Ascending aorta (tissue), 2 donors: Measurements from ENCODE around the gene TNFSF15. TPM values are rescaled to one million over a fixed set of nuclear protein-coding genes. Genes with fewer than 3 reads are reported as not detected.

ENCODE experiments used
- DNase-seq, 2 donors: peaks; one replicate each; pipeline ENCODE4 v3.0.0-alpha.2; 2019; ENCODE audit warnings: low spot score in 2 of 2
- H3K27ac ChIP-seq, 2 donors: fragments of 200-600 bp; sonication (generic); one replicate each; pipeline ENCODE4 v1.5.1; 2016 to 2017; ENCODE audit warnings: mild to moderate bottlenecking in 1 of 2
- H3K27me3 ChIP-seq: fragments of 200-600 bp; sonication (generic); one replicate; pipeline ENCODE4 v1.5.1; 2017
- H3K36me3 ChIP-seq, 2 donors: fragments of 200-600 bp; sonication (generic); one replicate each; pipeline ENCODE4 v1.5.1; 2016
- H3K4me1 ChIP-seq, 2 donors: fragments of 200-600 bp; sonication (generic); one replicate each; pipeline ENCODE4 v1.5.1; 2016 to 2017; ENCODE audit warnings: mild to moderate bottlenecking in 1 of 2
- H3K4me3 ChIP-seq, 2 donors: fragments of 200-600 bp; sonication (generic); one replicate each; pipeline ENCODE4 v1.5.1; 2016 to 2017; ENCODE audit warnings: mild to moderate bottlenecking in 1 of 2
- H3K9me3 ChIP-seq, 2 donors: fragments of 200-600 bp; sonication (generic); one replicate each; pipeline ENCODE4 v1.5.1; 2016
- CTCF ChIP-seq, 3 experiments: fragments of 200-600 bp in 2 of 3; fragments of 450-650 bp in 1 of 3; sonication (generic) in 2 of 3; IDR thresholded peaks; one replicate each; pipeline ENCODE4 v1.5.1; 2016 to 2019; ENCODE audit warnings: antibody characterized with exemption in 3 of 3, mild to moderate bottlenecking in 1 of 3, moderate library complexity in 1 of 3
- intact Hi-C: fragments of 100-400 bp; cut with DNase I; formaldehyde crosslinking; loops from one replicate; pipeline ENCODE4 v1.15.1; 2023
- total RNA-seq: library from RNA; depleted of rRNA; stranded (reverse); fragments of >200 nt; gene quantifications from one replicate; pipeline ENCODE4 v1.1.0, GENCODE V29; 2016

The TNFSF15 gene
- total RNA-seq, 1 donor from 2014 or later, result under 0.01 TPM

- no peak overlapping the region for H3K27ac ChIP-seq
- H3K9me3 ChIP-seq, result no peaks in the 10 kb centered on the region
- no peak for DNase-seq
- no peak for TF ChIP-seq CTCF (IDR thresholded peaks at IDR 0.05)
- intact Hi-C loops, result no loop called here
- no peak overlapping the region for H3K4me3 ChIP-seq
- H3K36me3 ChIP-seq, result no peaks in the 10 kb centered on the region
- no peaks in the 10 kb centered on the region for H3K27me3 ChIP-seq
- H3K4me1 ChIP-seq, result no peaks in the 10 kb centered on the region
Observed at GRCh38 chr9:114813717-114814418, 8.0 kb upstream of the TNFSF15 start.

- intact Hi-C loops, result no loop called here
- no peaks in the 10 kb centered on the region for H3K27me3 ChIP-seq
- no peak for DNase-seq
- no peaks in the 10 kb centered on the region for H3K36me3 ChIP-seq
- no peak for TF ChIP-seq CTCF (IDR thresholded peaks at IDR 0.05)
- H3K4me1 ChIP-seq, result no peaks in the 10 kb centered on the region
- no peak overlapping the region for H3K27ac ChIP-seq
- no peak overlapping the region for H3K4me3 ChIP-seq
- no peaks in the 10 kb centered on the region for H3K9me3 ChIP-seq
Observed at GRCh38 chr9:114811966-114812636, 6.3 kb upstream of the TNFSF15 start.

GRCh38 chr9:114811301-114811700, 5.5 kb upstream of the TNFSF15 start:
- H3K4me3 ChIP-seq, result no peak overlapping the region
- no peak for TF ChIP-seq CTCF (IDR thresholded peaks at IDR 0.05)
- DNase-seq, result no peak
- no peaks in the 10 kb centered on the region for H3K27me3 ChIP-seq
- intact Hi-C loops, result no loop called here
- H3K36me3 ChIP-seq, result no peaks in the 10 kb centered on the region
- no peaks in the 10 kb centered on the region for H3K9me3 ChIP-seq
- H3K4me1 ChIP-seq, result no peaks in the 10 kb centered on the region
- H3K27ac ChIP-seq, result no peak overlapping the region

GRCh38 chr9:114810614-114811013, 4.8 kb upstream of the TNFSF15 start:
- H3K27ac ChIP-seq, result no peak overlapping the region
- no peak for DNase-seq
- TF ChIP-seq CTCF (IDR thresholded peaks at IDR 0.05), result no peak
- H3K4me1 ChIP-seq, result no peaks in the 10 kb centered on the region
- intact Hi-C loops, result no loop called here
- no peak overlapping the region for H3K4me3 ChIP-seq
- H3K9me3 ChIP-seq, result no peaks in the 10 kb centered on the region
- no peaks in the 10 kb centered on the region for H3K36me3 ChIP-seq
- H3K27me3 ChIP-seq, result no peaks in the 10 kb centered on the region

- intact Hi-C loops, result no loop called here
- H3K27ac ChIP-seq, result no peak overlapping the region
- no peaks in the 10 kb centered on the region for H3K27me3 ChIP-seq
- H3K36me3 ChIP-seq, result no peaks in the 10 kb centered on the region
- H3K9me3 ChIP-seq, result no peaks in the 10 kb centered on the region
- DNase-seq, result no peak
- no peaks in the 10 kb centered on the region for H3K4me1 ChIP-seq
- H3K4me3 ChIP-seq, result no peak overlapping the region
- TF ChIP-seq CTCF (IDR thresholded peaks at IDR 0.05), result no peak
Observed at GRCh38 chr9:114806526-114806900, 674 bp upstream of the TNFSF15 start.
